OCI-LY1 (cell line): ENCODE data around the gene HSFX3.

Source experiments
- H2AFZ ChIP-seq: fragments of 200-600 bp; sonication (generic), shearing (Covaris generic); 2 replicates; pipeline ENCODE4 v1.6.0; 2014; ENCODE audit warnings: antibody characterized with exemption, mild to moderate bottlenecking, low read length
- H3F3A ChIP-seq: fragments of 200-600 bp; sonication (generic), shearing (Covaris generic); 2 replicates; pipeline ENCODE4 v1.6.0; 2014; ENCODE audit warnings: mild to moderate bottlenecking, antibody characterized with exemption, low read length, moderate library complexity; ENCODE audit not compliant: insufficient read depth
- H3K27ac ChIP-seq: fragments of 200-600 bp; sonication (generic); 2 replicates; pipeline ENCODE4 v1.5.1; 2014; ENCODE audit warnings: low read length, mixed run types, mild to moderate bottlenecking, low read depth; ENCODE audit not compliant: poor library complexity, severe bottlenecking
- H3K27me3 ChIP-seq: fragments of 200-600 bp; sonication (generic); 2 replicates; pipeline ENCODE4 v1.6.0; 2014; ENCODE audit warnings: antibody characterized with exemption, mild to moderate bottlenecking, low read length, moderate library complexity; ENCODE audit not compliant: insufficient read depth
- H3K36me3 ChIP-seq: fragments of 200-600 bp; sonication (generic); 2 replicates; pipeline ENCODE4 v1.6.1; 2014; ENCODE audit warnings: mild to moderate bottlenecking, antibody characterized with exemption, low read length, moderate library complexity, mixed read lengths; ENCODE audit not compliant: insufficient read depth
- H3K4me1 ChIP-seq: fragments of 200-600 bp; sonication (generic); 2 replicates; pipeline ENCODE4 v1.5.1; 2014; ENCODE audit warnings: mild to moderate bottlenecking, low read length, moderate library complexity; ENCODE audit not compliant: insufficient read depth, severe bottlenecking
- H3K4me2 ChIP-seq: fragments of 200-600 bp; sonication (generic), shearing (Covaris generic); 2 replicates; pipeline ENCODE4 v1.6.1; 2014; ENCODE audit warnings: low read length
- H3K4me3 ChIP-seq: fragments of 200-600 bp; sonication (generic); 2 replicates; pipeline ENCODE4 v1.5.1; 2014; ENCODE audit warnings: low read length, low read depth, mild to moderate bottlenecking, mixed read lengths; ENCODE audit not compliant: poor library complexity, severe bottlenecking
- H3K79me2 ChIP-seq: fragments of 200-600 bp; shearing (Covaris generic); 2 replicates; pipeline ENCODE4 v1.6.1; 2016; ENCODE audit warnings: mixed run types, low read length, mixed read lengths; ENCODE audit not compliant: insufficient read depth
- H3K9ac ChIP-seq: fragments of 200-600 bp; sonication (generic), shearing (Covaris generic); 2 replicates; pipeline ENCODE4 v1.6.1; 2014; ENCODE audit warnings: mild to moderate bottlenecking, low read length, mixed read lengths
- H3K9me2 ChIP-seq: fragments of 200-600 bp; sonication (generic), shearing (Covaris generic); 2 replicates; pipeline ENCODE4 v1.6.1; 2014; ENCODE audit warnings: low read depth, mild to moderate bottlenecking, low read length, mixed read lengths
- H3K9me3 ChIP-seq: fragments of 200-600 bp; shearing (Covaris generic); 2 replicates; pipeline ENCODE4 v1.6.1; 2014; ENCODE audit warnings: low read length, mixed read lengths
- H4K20me1 ChIP-seq: fragments of 200-600 bp; sonication (generic), shearing (Covaris generic); 2 replicates; pipeline ENCODE4 v1.6.0; 2016; ENCODE audit warnings: mild to moderate bottlenecking, low read length; ENCODE audit not compliant: insufficient read depth
- CTCF ChIP-seq: fragments of 200-600 bp; sonication (generic), shearing (Covaris generic); IDR thresholded peaks from 2 replicates; pipeline ENCODE4 v1.5.1; 2017; ENCODE audit warnings: mild to moderate bottlenecking, antibody characterized with exemption, low read length, moderate library complexity, mixed read lengths
- EZH2 ChIP-seq: fragments of 200-600 bp; sonication (generic), shearing (Covaris generic); IDR thresholded peaks from 2 replicates; pipeline ENCODE4 v1.8.0; 2017; ENCODE audit warnings: borderline replicate concordance, mixed run types, mild to moderate bottlenecking, antibody characterized with exemption, low read length, moderate library complexity, mixed read lengths

The HSFX3 gene

DNA sequence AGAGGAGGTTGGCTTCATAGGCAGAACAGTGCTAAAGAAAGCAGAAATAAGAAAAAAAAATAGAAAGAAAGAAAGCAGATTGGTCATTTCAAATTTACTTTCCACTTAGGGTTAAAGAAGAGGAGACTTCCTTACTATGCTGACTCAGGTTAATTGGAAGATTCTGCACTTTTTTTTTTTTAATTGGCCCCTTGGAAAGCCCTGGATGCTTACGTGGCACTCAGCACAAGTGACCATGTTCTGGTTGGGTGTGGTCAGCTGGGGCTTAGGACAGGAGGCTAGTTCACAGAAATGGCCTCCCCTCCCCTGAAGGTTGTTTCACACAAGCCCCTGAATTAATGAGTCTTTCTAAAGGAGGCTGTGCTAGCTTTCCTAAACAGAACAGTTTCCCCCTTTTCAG, 23.0 kb upstream of the HSFX3 start:
- H3K79me2 ChIP-seq, result no peaks in the 10 kb centered on the region
- TF ChIP-seq CTCF, result no peak
- TF ChIP-seq EZH2, result no peak

GRCh38 chrX:149571770-149572169, 22.0 kb upstream of the HSFX3 start:
- no peak overlapping the region for H3K27ac ChIP-seq
- H4K20me1 ChIP-seq, result no peaks in the 10 kb centered on the region
- no peaks in the 10 kb centered on the region for H3K36me3 ChIP-seq

More for the DNA sequence above, 23.0 kb upstream of the HSFX3 start:
- Histone ChIP-seq H2AFZ (no peak overlapping the region), H3K27ac (no peak overlapping the region), H3K9me3 (no peaks in the 10 kb centered on the region), H3K27me3 (no peaks in the 10 kb centered on the region), H3K9ac (no peak overlapping the region), H4K20me1 (no peaks in the 10 kb centered on the region), H3F3A (no peaks in the 10 kb centered on the region), H3K4me3 (no peak overlapping the region), H3K4me2 (no peak overlapping the region), H3K36me3 (no peaks in the 10 kb centered on the region), H3K4me1 (no peaks in the 10 kb centered on the region), H3K9me2 (no peaks in the 10 kb centered on the region)

GRCh38 chrX:149570668-149571067, 20.9 kb upstream of the HSFX3 start:
- Histone ChIP-seq H3K27ac (no peak overlapping the region), H3K27me3 (no peaks in the 10 kb centered on the region), H3K4me3 (no peak overlapping the region), H2AFZ (no peak overlapping the region), H3K4me1 (no peaks in the 10 kb centered on the region), H3K9me2 (no peaks in the 10 kb centered on the region), H3K9ac (no peak overlapping the region), H3K79me2 (no peaks in the 10 kb centered on the region), H3K36me3 (no peaks in the 10 kb centered on the region), H3K9me3 (no peaks in the 10 kb centered on the region), H3F3A (no peaks in the 10 kb centered on the region), H3K4me2 (no peak overlapping the region), H4K20me1 (no peaks in the 10 kb centered on the region)
- no peak for TF ChIP-seq EZH2
- no peak for TF ChIP-seq CTCF

More at GRCh38 chrX:149571770-149572169, 22.0 kb upstream of the HSFX3 start:
- no peak overlapping the region for H3K4me2 ChIP-seq
- no peak overlapping the region for H3K4me3 ChIP-seq
- no peak for TF ChIP-seq CTCF
- no peak for TF ChIP-seq EZH2
- no peaks in the 10 kb centered on the region for H3K4me1 ChIP-seq
- no peaks in the 10 kb centered on the region for H3K27me3 ChIP-seq
- no peaks in the 10 kb centered on the region for H3K79me2 ChIP-seq
- H2AFZ ChIP-seq, result no peak overlapping the region
- no peaks in the 10 kb centered on the region for H3K9me2 ChIP-seq
- H3K9ac ChIP-seq, result no peak overlapping the region
- no peaks in the 10 kb centered on the region for H3K9me3 ChIP-seq
- no peaks in the 10 kb centered on the region for H3F3A ChIP-seq
